WTC11 (cell line): ENCODE measurements around the gene LSP1. TPM values are rescaled to one million over a fixed set of nuclear protein-coding genes. Genes with fewer than 3 reads are reported as not detected.

ENCODE experiments used
- ATAC-seq: fragments of 200-7000 bp; cut with Tn5 transposase; 2 replicates; pipeline ENCODE4 v1.10.0; 2021; ENCODE audit warnings: mild to moderate bottlenecking, moderate library complexity
- CTCF ChIA-PET: fragments of 300-600 bp; sonication (Branson Sonifier 250); formaldehyde crosslinking; loops from one replicate; lab custom pipeline; 2021; ENCODE audit warnings: antibody characterized with exemption; lab: Charles Lee
- POLR2A ChIA-PET: fragments of 350-600 bp; sonication (Branson Sonifier 250); formaldehyde crosslinking; loops from one replicate; lab custom pipeline; 2021; ENCODE audit warnings: antibody characterized with exemption; lab: Charles Lee
- DNase-seq: peaks from one replicate; pipeline ENCODE4 v3.0.0; 2021; ENCODE audit warnings: low spot score
- H3K27ac Mint-ChIP-seq: 2 replicates; pipeline ENCODE4 v1.8.0; 2021; ENCODE audit warnings: mixed read lengths
- H3K27me3 Mint-ChIP-seq: 2 replicates; pipeline ENCODE4 v1.8.0; 2021; ENCODE audit warnings: low read depth, mild to moderate bottlenecking, moderate library complexity, mixed read lengths
- H3K36me3 Mint-ChIP-seq: 2 replicates; pipeline ENCODE4 v1.8.0; 2021; ENCODE audit warnings: mixed read lengths
- H3K4me1 Mint-ChIP-seq: 2 replicates; pipeline ENCODE4 v1.8.0; 2022; ENCODE audit warnings: mixed read lengths
- H3K4me3 Mint-ChIP-seq: 2 replicates; pipeline ENCODE4 v1.8.0; 2021; ENCODE audit warnings: mild to moderate bottlenecking, moderate library complexity, mixed read lengths
- H3K9me3 Mint-ChIP-seq: 2 replicates; pipeline ENCODE4 v1.8.0; 2021; ENCODE audit warnings: mixed read lengths
- CBFB ChIP-seq: sonication (generic); formaldehyde crosslinking; IDR thresholded peaks from 2 replicates; pipeline ENCODE4 v1.8.1; 2022; ENCODE audit warnings: mild to moderate bottlenecking, low read depth, missing genetic modification reagents
- ESRRA ChIP-seq: sonication (generic); formaldehyde crosslinking; IDR thresholded peaks from 2 replicates; pipeline ENCODE4 v1.8.1; 2022; ENCODE audit warnings: mild to moderate bottlenecking, missing genetic modification reagents, borderline replicate concordance
- GRHL2 ChIP-seq: fragments of 250-450 bp; sonication (Bioruptor Pico); IDR thresholded peaks from 2 replicates; pipeline ENCODE4 v1.8.0; 2022; ENCODE audit warnings: mild to moderate bottlenecking, moderate library complexity; ENCODE audit not compliant: insufficient replicate concordance, severe bottlenecking
- IRF2 ChIP-seq: sonication (generic); formaldehyde crosslinking; IDR thresholded peaks from 2 replicates; pipeline ENCODE4 v1.8.0; 2022; ENCODE audit warnings: low read depth, missing genetic modification reagents, borderline replicate concordance
- JAZF1 ChIP-seq: fragments of 250-450 bp; sonication (Bioruptor Pico); IDR thresholded peaks from 2 replicates; pipeline ENCODE4 v1.9.0; 2021; ENCODE audit warnings: moderate library complexity, mild to moderate bottlenecking, inconsistent platforms
- NFATC4 ChIP-seq: fragments of 250-450 bp; sonication (Bioruptor Pico); IDR thresholded peaks from 2 replicates; pipeline ENCODE4 v1.9.0; 2021; ENCODE audit warnings: mild to moderate bottlenecking
- NFE2L1 ChIP-seq: sonication (generic); formaldehyde crosslinking; IDR thresholded peaks from 2 replicates; pipeline ENCODE4 v1.8.1; 2023; ENCODE audit warnings: missing genetic modification reagents
- NR3C1 ChIP-seq: sonication (generic); formaldehyde crosslinking; conservative IDR thresholded peaks from 2 replicates; pipeline ENCODE4 v1.8.1; 2023; ENCODE audit warnings: low read depth, mild to moderate bottlenecking, missing genetic modification reagents
- TCF7 ChIP-seq: sonication (generic); formaldehyde crosslinking; IDR thresholded peaks from 2 replicates; pipeline ENCODE4 v1.8.0; 2022; ENCODE audit warnings: mild to moderate bottlenecking, low read depth, missing genetic modification reagents, moderate library complexity
- TEAD4 ChIP-seq: sonication (generic); formaldehyde crosslinking; IDR thresholded peaks from 2 replicates; pipeline ENCODE4 v1.8.0; 2022; ENCODE audit warnings: mild to moderate bottlenecking, missing genetic modification reagents
- USF2 ChIP-seq: sonication (generic); formaldehyde crosslinking; IDR thresholded peaks from 2 replicates; pipeline ENCODE4 v1.8.1; 2023; ENCODE audit warnings: mild to moderate bottlenecking, missing genetic modification reagents, moderate library complexity
- ZNF423 ChIP-seq: fragments of 250-450 bp; sonication (Bioruptor Pico); IDR thresholded peaks from 2 replicates; pipeline ENCODE4 v2.1.2; 2022; ENCODE audit warnings: mild to moderate bottlenecking, moderate library complexity
- total RNA-seq: library from RNA; stranded (reverse); gene quantifications from 3 replicates; pipeline ENCODE4 v1.2.3, GENCODE V29; 2021
- TF ChIP-seq, protein P1 (sequence below): sonication (generic); formaldehyde crosslinking; IDR thresholded peaks from 2 replicates; pipeline ENCODE4 v1.8.0; 2023; ENCODE audit warnings: mild to moderate bottlenecking, missing genetic modification reagents
- TF ChIP-seq, protein P2 (sequence below): fragments of 250-450 bp; sonication (Bioruptor Pico); IDR thresholded peaks from 2 replicates; pipeline ENCODE4 v1.9.0; 2021; ENCODE audit warnings: moderate library complexity, mild to moderate bottlenecking, inconsistent platforms, borderline replicate concordance
- TF ChIP-seq, protein P3 (sequence below): sonication (generic); formaldehyde crosslinking; IDR thresholded peaks from 2 replicates; pipeline ENCODE4 v1.8.1; 2022; ENCODE audit warnings: low read depth, missing genetic modification reagents, borderline replicate concordance
- TF ChIP-seq, protein P4 (sequence below): sonication (generic); formaldehyde crosslinking; IDR thresholded peaks from 2 replicates; pipeline ENCODE4 v1.8.0; 2022; ENCODE audit warnings: mild to moderate bottlenecking, missing genetic modification reagents
- TF ChIP-seq, protein P5 (sequence below): sonication (generic); formaldehyde crosslinking; IDR thresholded peaks from 2 replicates; pipeline ENCODE4 v1.8.0; 2023; ENCODE audit warnings: missing genetic modification reagents
- TF ChIP-seq, protein P6 (sequence below): sonication (generic); formaldehyde crosslinking; IDR thresholded peaks from 2 replicates; pipeline ENCODE4 v1.8.1; 2022; ENCODE audit warnings: mild to moderate bottlenecking, moderate library complexity, missing genetic modification reagents

LSP1 gene
- total RNA-seq, 1 experiment from 2014 or later, result 0.77 TPM

DNA sequence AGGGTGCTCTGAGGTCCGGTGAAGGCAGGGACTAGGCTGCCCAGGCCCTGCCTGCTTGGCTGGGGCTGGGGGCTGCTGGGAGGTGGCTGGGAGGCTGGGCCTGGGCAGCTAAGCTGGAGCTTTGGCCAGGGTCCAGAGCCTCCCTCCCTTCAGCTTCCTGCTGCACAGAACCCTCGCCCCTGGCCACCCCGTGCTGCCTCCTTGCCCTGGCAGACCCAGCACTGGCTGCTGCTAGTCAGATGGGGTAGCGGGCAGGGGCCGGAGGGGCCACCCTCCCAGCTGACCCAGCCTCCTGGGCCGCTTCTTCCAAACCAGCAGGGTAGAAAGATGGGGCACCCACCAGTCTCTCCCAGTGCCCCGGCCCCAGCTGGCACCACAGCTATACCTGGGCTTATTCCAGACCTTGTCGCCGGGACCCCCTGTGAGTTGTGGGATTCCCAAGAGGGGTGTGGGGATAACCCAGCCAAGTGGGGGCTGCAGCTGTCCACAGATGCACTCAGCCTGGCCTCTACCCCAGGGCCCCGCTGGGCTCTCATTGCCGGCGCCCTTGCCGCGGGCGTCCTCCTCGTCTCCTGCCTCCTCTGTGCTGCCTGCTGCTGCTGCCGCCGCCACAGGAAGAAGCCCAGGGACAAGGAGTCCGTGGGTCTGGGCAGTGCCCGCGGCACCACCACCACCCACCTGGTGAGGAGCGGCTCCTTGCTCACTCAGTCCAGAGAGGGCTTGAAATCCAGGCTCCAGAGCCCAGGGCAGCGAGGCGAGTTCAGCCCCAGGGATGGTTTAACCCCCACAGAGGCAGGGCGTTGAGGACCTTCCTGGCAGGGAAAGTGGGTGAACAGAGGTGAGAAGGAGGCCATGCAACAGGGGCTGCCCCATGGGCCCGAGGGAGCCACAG is 17.9 kb upstream of the LSP1 start, which contains the start of gene SYT8 (continued):
- TF ChIP-seq, protein P1, sequence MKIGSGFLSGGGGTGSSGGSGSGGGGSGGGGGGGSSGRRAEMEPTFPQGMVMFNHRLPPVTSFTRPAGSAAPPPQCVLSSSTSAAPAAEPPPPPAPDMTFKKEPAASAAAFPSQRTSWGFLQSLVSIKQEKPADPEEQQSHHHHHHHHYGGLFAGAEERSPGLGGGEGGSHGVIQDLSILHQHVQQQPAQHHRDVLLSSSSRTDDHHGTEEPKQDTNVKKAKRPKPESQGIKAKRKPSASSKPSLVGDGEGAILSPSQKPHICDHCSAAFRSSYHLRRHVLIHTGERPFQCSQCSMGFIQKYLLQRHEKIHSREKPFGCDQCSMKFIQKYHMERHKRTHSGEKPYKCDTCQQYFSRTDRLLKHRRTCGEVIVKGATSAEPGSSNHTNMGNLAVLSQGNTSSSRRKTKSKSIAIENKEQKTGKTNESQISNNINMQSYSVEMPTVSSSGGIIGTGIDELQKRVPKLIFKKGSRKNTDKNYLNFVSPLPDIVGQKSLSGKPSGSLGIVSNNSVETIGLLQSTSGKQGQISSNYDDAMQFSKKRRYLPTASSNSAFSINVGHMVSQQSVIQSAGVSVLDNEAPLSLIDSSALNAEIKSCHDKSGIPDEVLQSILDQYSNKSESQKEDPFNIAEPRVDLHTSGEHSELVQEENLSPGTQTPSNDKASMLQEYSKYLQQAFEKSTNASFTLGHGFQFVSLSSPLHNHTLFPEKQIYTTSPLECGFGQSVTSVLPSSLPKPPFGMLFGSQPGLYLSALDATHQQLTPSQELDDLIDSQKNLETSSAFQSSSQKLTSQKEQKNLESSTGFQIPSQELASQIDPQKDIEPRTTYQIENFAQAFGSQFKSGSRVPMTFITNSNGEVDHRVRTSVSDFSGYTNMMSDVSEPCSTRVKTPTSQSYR (CRISPR knock-in tag), result no peak
- TF ChIP-seq GRHL2, result no peak
- TF ChIP-seq, protein P2, sequence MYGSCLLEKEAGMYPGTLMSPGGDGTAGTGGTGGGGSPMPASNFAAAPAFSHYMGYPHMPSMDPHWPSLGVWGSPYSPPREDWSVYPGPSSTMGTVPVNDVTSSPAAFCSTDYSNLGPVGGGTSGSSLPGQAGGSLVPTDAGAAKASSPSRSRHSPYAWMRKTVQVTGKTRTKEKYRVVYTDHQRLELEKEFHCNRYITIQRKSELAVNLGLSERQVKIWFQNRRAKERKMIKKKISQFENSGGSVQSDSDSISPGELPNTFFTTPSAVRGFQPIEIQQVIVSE (CRISPR knock-in tag), result no peak
- TF ChIP-seq USF2 (CRISPR knock-in tag), result no peak

- Mint-ChIP-seq H3K9me3 (no peaks in the 10 kb centered on the region), H3K27ac (no peak overlapping the region), H3K27me3 (peaks cover 5% of the 10 kb centered on the region), H3K4me3 (no peak overlapping the region), H3K36me3 (no peaks in the 10 kb centered on the region), H3K4me1 (0 out of 2 replicates have a peak, but pooled peaks cover 2% of the 10 kb centered on the region)
- ChIA-PET CTCF (interaction anchor here (1.0 to 7.8 kb wide), 8 partner anchors 10 to 315 kb away, joined by 3 to 190 read pairs (median 20); no protein-coding TSS in a partner anchor), POLR2A (no interaction called here)
- TF ChIP-seq ZNF423 (CRISPR knock-in tag), result no peak
- TF ChIP-seq TEAD4 (CRISPR knock-in tag), result no peak
- no peak for TF ChIP-seq TCF7
- TF ChIP-seq, protein P3, sequence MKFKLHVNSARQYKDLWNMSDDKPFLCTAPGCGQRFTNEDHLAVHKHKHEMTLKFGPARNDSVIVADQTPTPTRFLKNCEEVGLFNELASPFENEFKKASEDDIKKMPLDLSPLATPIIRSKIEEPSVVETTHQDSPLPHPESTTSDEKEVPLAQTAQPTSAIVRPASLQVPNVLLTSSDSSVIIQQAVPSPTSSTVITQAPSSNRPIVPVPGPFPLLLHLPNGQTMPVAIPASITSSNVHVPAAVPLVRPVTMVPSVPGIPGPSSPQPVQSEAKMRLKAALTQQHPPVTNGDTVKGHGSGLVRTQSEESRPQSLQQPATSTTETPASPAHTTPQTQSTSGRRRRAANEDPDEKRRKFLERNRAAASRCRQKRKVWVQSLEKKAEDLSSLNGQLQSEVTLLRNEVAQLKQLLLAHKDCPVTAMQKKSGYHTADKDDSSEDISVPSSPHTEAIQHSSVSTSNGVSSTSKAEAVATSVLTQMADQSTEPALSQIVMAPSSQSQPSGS (CRISPR knock-in tag), result no peak
- TF ChIP-seq, protein P4, sequence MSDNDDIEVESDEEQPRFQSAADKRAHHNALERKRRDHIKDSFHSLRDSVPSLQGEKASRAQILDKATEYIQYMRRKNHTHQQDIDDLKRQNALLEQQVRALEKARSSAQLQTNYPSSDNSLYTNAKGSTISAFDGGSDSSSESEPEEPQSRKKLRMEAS (CRISPR knock-in tag), result no peak
- TF ChIP-seq, protein P5, sequence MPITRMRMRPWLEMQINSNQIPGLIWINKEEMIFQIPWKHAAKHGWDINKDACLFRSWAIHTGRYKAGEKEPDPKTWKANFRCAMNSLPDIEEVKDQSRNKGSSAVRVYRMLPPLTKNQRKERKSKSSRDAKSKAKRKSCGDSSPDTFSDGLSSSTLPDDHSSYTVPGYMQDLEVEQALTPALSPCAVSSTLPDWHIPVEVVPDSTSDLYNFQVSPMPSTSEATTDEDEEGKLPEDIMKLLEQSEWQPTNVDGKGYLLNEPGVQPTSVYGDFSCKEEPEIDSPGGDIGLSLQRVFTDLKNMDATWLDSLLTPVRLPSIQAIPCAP (CRISPR knock-in tag), result no peak
- TF ChIP-seq NFATC4 (CRISPR knock-in tag), result no peak
- TF ChIP-seq ESRRA (CRISPR knock-in tag), result no peak
- TF ChIP-seq JAZF1, result no peak
- no peak for TF ChIP-seq NFE2L1
- TF ChIP-seq CBFB, result no peak
- no peak for TF ChIP-seq NR3C1 (CRISPR knock-in tag)
- no peak for TF ChIP-seq IRF2 (CRISPR knock-in tag)
- TF ChIP-seq, protein P6, sequence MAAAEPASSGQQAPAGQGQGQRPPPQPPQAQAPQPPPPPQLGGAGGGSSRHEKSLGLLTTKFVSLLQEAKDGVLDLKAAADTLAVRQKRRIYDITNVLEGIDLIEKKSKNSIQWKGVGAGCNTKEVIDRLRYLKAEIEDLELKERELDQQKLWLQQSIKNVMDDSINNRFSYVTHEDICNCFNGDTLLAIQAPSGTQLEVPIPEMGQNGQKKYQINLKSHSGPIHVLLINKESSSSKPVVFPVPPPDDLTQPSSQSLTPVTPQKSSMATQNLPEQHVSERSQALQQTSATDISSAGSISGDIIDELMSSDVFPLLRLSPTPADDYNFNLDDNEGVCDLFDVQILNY (CRISPR knock-in tag), result no peak
- no peak for DNase-seq
- no peak for ATAC-seq
Measured at GRCh38 chr11:1835671-1836010, 17.2 kb upstream of the LSP1 start.
